KMS-11 (cell line): ENCODE data around the gene LAP3.
"Not testable (repeated sequence)": the region's sequence is repeated elsewhere in the genome, so short reads cannot be mapped to it uniquely, and the experiment has no call there.

ENCODE experiments used
- H2AFZ ChIP-seq: fragments of 200-600 bp; sonication (generic); 2 replicates; pipeline ENCODE4 v1.6.1; 2016; ENCODE audit warnings: antibody characterized with exemption, mixed run types, low read depth
- H3K27ac ChIP-seq: fragments of 200-600 bp; sonication (generic); 2 replicates; pipeline ENCODE4 v1.6.1; 2016; ENCODE audit warnings: mild to moderate bottlenecking, mixed run types
- H3K27me3 ChIP-seq: fragments of 200-600 bp; sonication (generic); 2 replicates; pipeline ENCODE4 v1.6.1; 2017; ENCODE audit warnings: mild to moderate bottlenecking, low read depth, mixed run types, moderate library complexity; ENCODE audit not compliant: insufficient read depth
- H3K36me3 ChIP-seq: fragments of 200-600 bp; sonication (generic); 2 replicates; pipeline ENCODE4 v1.6.1; 2017; ENCODE audit warnings: mild to moderate bottlenecking, mixed run types; ENCODE audit not compliant: insufficient read depth
- H3K4me1 ChIP-seq: fragments of 200-600 bp; sonication (generic); 2 replicates; pipeline ENCODE4 v1.6.1; 2016; ENCODE audit warnings: mild to moderate bottlenecking, low read depth, mixed run types; ENCODE audit not compliant: poor library complexity, severe bottlenecking
- H3K4me2 ChIP-seq: fragments of 200-600 bp; sonication (generic); 2 replicates; pipeline ENCODE4 v1.7.0; 2016; ENCODE audit warnings: mild to moderate bottlenecking, mixed run types
- H3K4me3 ChIP-seq: fragments of 200-600 bp; sonication (generic); IDR thresholded peaks from 2 replicates; pipeline ENCODE4 v1.6.1; 2017; ENCODE audit warnings: low read depth, low read length, mixed read lengths; ENCODE audit not compliant: insufficient read depth
- H3K79me2 ChIP-seq: fragments of 200-600 bp; sonication (generic); 2 replicates; pipeline ENCODE4 v1.6.1; 2016; ENCODE audit warnings: low read depth, mixed run types; ENCODE audit not compliant: insufficient read depth
- H3K9ac ChIP-seq: fragments of 200-600 bp; sonication (generic); 2 replicates; pipeline ENCODE4 v1.6.1; 2016; ENCODE audit warnings: mild to moderate bottlenecking, mixed run types
- H4K20me1 ChIP-seq: fragments of 200-600 bp; sonication (generic); 2 replicates; pipeline ENCODE4 v1.6.1; 2016; ENCODE audit warnings: mild to moderate bottlenecking, mixed run types; ENCODE audit not compliant: insufficient read depth
- TF ChIP-seq, protein P1 (sequence below): fragments of 200-600 bp; sonication (generic); conservative IDR thresholded peaks from 2 replicates; pipeline ENCODE4 v1.6.1; 2017; ENCODE audit warnings: low read depth, mild to moderate bottlenecking, antibody characterized with exemption, low read length, moderate library complexity, mixed read lengths

The LAP3 gene

DNA sequence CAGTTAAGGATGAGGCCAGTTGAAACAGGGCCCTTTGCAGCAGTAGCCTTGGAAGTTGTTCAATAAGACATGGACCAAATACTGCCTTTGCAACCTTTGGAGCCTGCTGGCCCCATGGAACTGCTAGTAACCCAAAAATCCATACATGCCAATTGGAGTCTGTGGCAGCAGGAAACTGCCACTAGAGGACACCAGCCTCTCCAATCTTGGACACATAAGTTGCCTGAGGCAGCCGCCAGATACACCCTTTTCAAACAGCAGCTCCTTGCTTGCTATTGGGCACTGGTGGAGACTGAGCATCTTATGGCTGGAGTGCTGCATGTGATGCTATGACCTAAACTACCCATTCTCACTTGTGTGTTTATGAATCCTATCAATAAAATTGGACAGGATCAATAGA is 14.8 kb upstream of the LAP3 start:
- no peaks in the 10 kb centered on the region for H3K79me2 ChIP-seq
- TF ChIP-seq, protein P1, sequence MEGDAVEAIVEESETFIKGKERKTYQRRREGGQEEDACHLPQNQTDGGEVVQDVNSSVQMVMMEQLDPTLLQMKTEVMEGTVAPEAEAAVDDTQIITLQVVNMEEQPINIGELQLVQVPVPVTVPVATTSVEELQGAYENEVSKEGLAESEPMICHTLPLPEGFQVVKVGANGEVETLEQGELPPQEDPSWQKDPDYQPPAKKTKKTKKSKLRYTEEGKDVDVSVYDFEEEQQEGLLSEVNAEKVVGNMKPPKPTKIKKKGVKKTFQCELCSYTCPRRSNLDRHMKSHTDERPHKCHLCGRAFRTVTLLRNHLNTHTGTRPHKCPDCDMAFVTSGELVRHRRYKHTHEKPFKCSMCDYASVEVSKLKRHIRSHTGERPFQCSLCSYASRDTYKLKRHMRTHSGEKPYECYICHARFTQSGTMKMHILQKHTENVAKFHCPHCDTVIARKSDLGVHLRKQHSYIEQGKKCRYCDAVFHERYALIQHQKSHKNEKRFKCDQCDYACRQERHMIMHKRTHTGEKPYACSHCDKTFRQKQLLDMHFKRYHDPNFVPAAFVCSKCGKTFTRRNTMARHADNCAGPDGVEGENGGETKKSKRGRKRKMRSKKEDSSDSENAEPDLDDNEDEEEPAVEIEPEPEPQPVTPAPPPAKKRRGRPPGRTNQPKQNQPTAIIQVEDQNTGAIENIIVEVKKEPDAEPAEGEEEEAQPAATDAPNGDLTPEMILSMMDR: no peak
- H4K20me1 ChIP-seq: no peaks in the 10 kb centered on the region
- H3K36me3 ChIP-seq: no peaks in the 10 kb centered on the region
- H3K4me3 ChIP-seq: no peak overlapping the region
- no peaks in the 10 kb centered on the region for H3K27me3 ChIP-seq
- H3K27ac ChIP-seq: no peak overlapping the region
- no peaks in the 10 kb centered on the region for H3K4me1 ChIP-seq
- H2AFZ ChIP-seq: no peak overlapping the region
- no peak overlapping the region for H3K9ac ChIP-seq
- H3K4me2 ChIP-seq: no peak overlapping the region

DNA sequence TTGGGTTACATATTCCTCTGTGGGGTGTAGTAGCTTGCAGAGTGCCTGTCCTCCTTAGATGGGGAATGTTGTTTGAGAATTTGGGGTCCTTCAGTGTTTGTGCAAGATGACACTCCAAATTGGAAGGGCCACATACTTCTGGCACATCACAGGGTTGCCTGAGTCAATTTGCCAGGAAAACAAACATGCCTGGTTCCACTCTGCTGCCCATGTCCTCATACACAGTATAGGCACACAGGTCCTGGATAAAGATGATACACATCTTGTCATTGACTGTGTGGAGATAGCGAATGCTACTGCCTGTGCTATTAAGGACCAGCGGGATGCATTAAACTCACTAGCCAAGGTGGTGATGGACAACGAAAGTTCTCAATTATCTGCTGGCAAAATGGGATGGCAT is 11.2 kb upstream of the LAP3 start:
- Histone ChIP-seq H3K79me2 (no peaks in the 10 kb centered on the region), H3K36me3 (no peaks in the 10 kb centered on the region), H3K27ac (no peak overlapping the region), H2AFZ (no peak overlapping the region), H3K4me1 (no peaks in the 10 kb centered on the region), H4K20me1 (no peaks in the 10 kb centered on the region), H3K4me3 (no peak overlapping the region), H3K27me3 (no peaks in the 10 kb centered on the region), H3K4me2 (no peak overlapping the region), H3K9ac (no peak overlapping the region)
- TF ChIP-seq, protein P1: no peak

DNA sequence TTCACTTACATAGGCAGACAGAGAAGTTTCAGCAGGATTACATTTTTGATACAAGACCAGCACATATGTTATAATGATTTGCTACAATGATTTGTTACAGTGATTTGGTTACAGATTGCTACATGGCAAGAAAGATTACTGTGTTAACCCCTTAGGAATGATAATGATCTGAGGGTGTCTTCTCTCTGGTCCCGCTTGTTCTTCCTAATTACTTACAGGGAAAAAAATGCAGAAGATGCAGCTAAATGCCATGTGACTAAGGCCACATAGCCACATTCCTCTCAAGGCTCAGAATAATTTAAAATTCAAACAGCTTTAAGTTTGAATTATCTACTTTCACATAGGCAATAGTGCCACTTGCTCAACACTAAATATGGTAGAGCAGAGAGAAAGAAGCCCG is 9.7 kb upstream of the LAP3 start:
- Histone ChIP-seq H3K27me3 (no peaks in the 10 kb centered on the region), H3K79me2 (no peaks in the 10 kb centered on the region)
- TF ChIP-seq, protein P1: no peak

DNA sequence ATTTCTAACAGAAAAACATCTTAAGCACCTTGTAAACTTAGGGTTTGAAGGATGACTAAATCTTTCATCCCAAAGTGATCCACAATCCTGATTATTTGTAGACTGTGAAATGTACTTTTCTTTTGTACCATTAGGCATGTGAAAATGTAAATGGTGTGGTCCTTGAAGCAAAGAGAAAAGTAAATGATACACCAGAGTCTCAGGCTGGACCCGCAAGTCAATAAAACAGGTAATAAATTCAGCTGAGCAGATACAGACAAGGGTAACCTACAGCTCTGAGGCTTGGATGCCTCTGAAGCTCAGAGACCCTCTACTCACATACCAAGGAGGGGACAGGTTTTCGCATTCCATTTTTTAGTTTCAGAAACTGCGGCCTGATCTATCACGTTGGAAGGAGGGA is 2.8 kb upstream of the LAP3 start:
- no peak overlapping the region for H3K27ac ChIP-seq
- no peak overlapping the region for H3K4me3 ChIP-seq
- no peaks in the 10 kb centered on the region for H3K27me3 ChIP-seq
- no peak overlapping the region for H3K4me2 ChIP-seq
- no peaks in the 10 kb centered on the region for H3K36me3 ChIP-seq
- no peak overlapping the region for H3K9ac ChIP-seq
- peaks cover 13% of the 10 kb centered on the region for H3K4me1 ChIP-seq
- no peaks in the 10 kb centered on the region for H4K20me1 ChIP-seq
- TF ChIP-seq, protein P1: no peak
- peaks cover 17% of the 10 kb centered on the region; the same call in 1 of the 2 replicates for H3K79me2 ChIP-seq
- H2AFZ ChIP-seq: no peak overlapping the region

More for the DNA sequence above, 9.7 kb upstream of the LAP3 start:
- Histone ChIP-seq H3K4me2 (no peak overlapping the region), H3K4me1 (no peaks in the 10 kb centered on the region), H3K36me3 (no peaks in the 10 kb centered on the region), H3K27ac (no peak overlapping the region), H2AFZ (no peak overlapping the region), H3K4me3 (no peak overlapping the region), H3K9ac (no peak overlapping the region), H4K20me1 (no peaks in the 10 kb centered on the region)

- peaks cover 23% of the 10 kb centered on the region; the same call in 1 of the 2 replicates for H3K79me2 ChIP-seq
- H3K27ac ChIP-seq: not testable (repeated sequence)
These were observed 1.8 kb upstream of the LAP3 start for GRCh38 chr4:17575177-17575576.

More at GRCh38 chr4:17575177-17575576, 1.8 kb upstream of the LAP3 start:
- H3K9ac ChIP-seq, H3K36me3 ChIP-seq, H4K20me1 ChIP-seq, H3K4me3 ChIP-seq, H3K27me3 ChIP-seq, H3K4me2 ChIP-seq, H2AFZ ChIP-seq: not testable (repeated sequence)
- H3K4me1 ChIP-seq: peaks cover 18% of the 10 kb centered on the region
